LHCN-M2 (cell line): ENCODE data around the gene B4GALT7. TPM values are rescaled to one million over a fixed set of nuclear protein-coding genes. Genes with fewer than 3 reads are reported as not detected.

Experiments used
- DNase-seq: peaks from one replicate; pipeline ENCODE4 v3.0.0-alpha.2; 2012; ENCODE audit warnings: low read depth
- total RNA-seq: library from RNA; depleted of rRNA; stranded (reverse); fragments of >200 nt; gene quantifications from 2 replicates; pipeline ENCODE4 v1.2.3, GENCODE V29; 2014

The B4GALT7 gene
- total RNA-seq, 1 experiment from 2014 or later, result 28.8 TPM

- no peak for DNase-seq
Measured at GRCh38 chr5:177593511-177593910, 6.4 kb upstream of the B4GALT7 start.

GRCh38 chr5:177594071-177594470 lies 5.9 kb upstream of the B4GALT7 start:
- DNase-seq, result no peak

- no peak for DNase-seq
Measured at GRCh38 chr5:177595026-177595585, 4.8 kb upstream of the B4GALT7 start.

GRCh38 chr5:177595991-177596774 lies 3.7 kb upstream of the B4GALT7 start:
- no peak for DNase-seq

- no peak for DNase-seq
Measured at GRCh38 chr5:177596775-177597238, 3.1 kb upstream of the B4GALT7 start.

GRCh38 chr5:177598477-177598876 lies 1.5 kb upstream of the B4GALT7 start:
- no peak for DNase-seq

- DNase-seq, result peak; percentile 17
Measured at GRCh38 chr5:177600508-177601018, 631 bp downstream of the B4GALT7 start.

- no peak for DNase-seq
Measured at GRCh38 chr5:177601126-177601525, 1.2 kb downstream of the B4GALT7 start.

- no peak for DNase-seq
Measured at GRCh38 chr5:177601577-177602457, 1.9 kb downstream of the B4GALT7 start.

- no peak for DNase-seq
Measured at GRCh38 chr5:177602458-177602830, 2.5 kb downstream of the B4GALT7 start.

- DNase-seq, result no peak
Measured at GRCh38 chr5:177603631-177604030, 3.7 kb downstream of the B4GALT7 start.

GRCh38 chr5:177604116-177604521 lies 4.2 kb downstream of the B4GALT7 start:
- DNase-seq, result no peak

- DNase-seq, result no peak
Measured at GRCh38 chr5:177604656-177605055, 4.7 kb downstream of the B4GALT7 start.

GRCh38 chr5:177605078-177605477 lies 5.1 kb downstream of the B4GALT7 start:
- DNase-seq, result no peak

- DNase-seq, result no peak
Measured at GRCh38 chr5:177605667-177606066, 5.7 kb downstream of the B4GALT7 start.

- DNase-seq, result no peak
Measured at GRCh38 chr5:177606071-177607051, 6.4 kb downstream of the B4GALT7 start.

GRCh38 chr5:177607115-177607451 lies 7.2 kb downstream of the B4GALT7 start:
- DNase-seq, result no peak

- DNase-seq, result peak; percentile 68
Measured at GRCh38 chr5:177607452-177608192, 7.7 kb downstream of the B4GALT7 start.

GRCh38 chr5:177608243-177609075 lies 8.5 kb downstream of the B4GALT7 start:
- no peak for DNase-seq
